A204.1 (cell line): ENCODE results near the gene ZBTB46.
"Not testable (repeated sequence)": the region's sequence is repeated elsewhere in the genome, so short reads cannot be mapped to it uniquely, and the experiment has no call there.

Experiments
- FAIRE-seq: peaks from 2 replicates; lab custom pipeline; 2012; peaks lifted over from hg19 to GRCh38; lab: Jason Lieb, UNC

Gene ZBTB46

GRCh38 chr20:63814891-63815614 is 16.0 kb downstream of the ZBTB46 start:
- no peak for FAIRE-seq

- no peak for FAIRE-seq
Observed at GRCh38 chr20:63811491-63811875, 19.6 kb downstream of the ZBTB46 start.

- no peak for FAIRE-seq
Observed at GRCh38 chr20:63810730-63811490, 20.2 kb downstream of the ZBTB46 start.

- FAIRE-seq, result no peak
Observed at GRCh38 chr20:63809856-63810255, 21.2 kb downstream of the ZBTB46 start.

- FAIRE-seq, result no peak
Observed at GRCh38 chr20:63808964-63809674, 21.9 kb downstream of the ZBTB46 start.

GRCh38 chr20:63808145-63808724 is 22.8 kb downstream of the ZBTB46 start:
- no peak for FAIRE-seq

GRCh38 chr20:63807654-63808053 is 23.4 kb downstream of the ZBTB46 start:
- no peak for FAIRE-seq

- no peak for FAIRE-seq
Observed at GRCh38 chr20:63804308-63804636, 26.8 kb downstream of the ZBTB46 start.

GRCh38 chr20:63802469-63803240 is 28.4 kb downstream of the ZBTB46 start:
- FAIRE-seq, result no peak

GRCh38 chr20:63801174-63801573 is 29.9 kb downstream of the ZBTB46 start:
- FAIRE-seq, result not testable (repeated sequence)

- not testable (repeated sequence) for FAIRE-seq
Observed at GRCh38 chr20:63800411-63800810, 30.7 kb downstream of the ZBTB46 start.

GRCh38 chr20:63799127-63799526 is 31.9 kb downstream of the ZBTB46 start:
- not testable (repeated sequence) for FAIRE-seq

- not testable (repeated sequence) for FAIRE-seq
Observed at GRCh38 chr20:63797175-63797574, 33.9 kb downstream of the ZBTB46 start.

- no peak for FAIRE-seq
Observed at GRCh38 chr20:63795178-63795830, 35.8 kb downstream of the ZBTB46 start.

GRCh38 chr20:63794614-63795013 is 36.5 kb downstream of the ZBTB46 start:
- FAIRE-seq, result no peak

GRCh38 chr20:63792866-63793265 is 38.2 kb downstream of the ZBTB46 start:
- FAIRE-seq, result no peak

GRCh38 chr20:63791497-63792156 is 39.4 kb downstream of the ZBTB46 start:
- FAIRE-seq, result no peak

- no peak for FAIRE-seq
Observed at GRCh38 chr20:63790572-63791168, 40.4 kb downstream of the ZBTB46 start.

- no peak for FAIRE-seq
Observed at GRCh38 chr20:63789836-63790571, 41.1 kb downstream of the ZBTB46 start.

- FAIRE-seq, result no peak
Observed at GRCh38 chr20:63787749-63788148, 43.3 kb downstream of the ZBTB46 start.
